HepG2 (cell line): ENCODE measurements around the gene HDAC3. TPM values are rescaled to one million over a fixed set of nuclear protein-coding genes. Genes with fewer than 3 reads are reported as not detected.

ENCODE experiments used
- ARHGAP35 ChIP-seq: sonication (generic); formaldehyde crosslinking; IDR thresholded peaks from 2 replicates; pipeline ENCODE4 v1.9.0; 2022; ENCODE audit warnings: mild to moderate bottlenecking, inconsistent platforms, moderate library complexity, missing genetic modification reagents, borderline replicate concordance
- BRCA1 ChIP-seq: sonication (generic); formaldehyde crosslinking; IDR thresholded peaks from 2 replicates; pipeline ENCODE4 v1.4.0; 2020; ENCODE audit warnings: missing genetic modification reagents
- EHMT2 ChIP-seq: fragments of 200-600 bp; sonication (generic); IDR thresholded peaks from 2 replicates; pipeline ENCODE4 v1.7.0; 2017; ENCODE audit warnings: antibody characterized with exemption, low read depth, low read length, borderline replicate concordance
- HNF4A ChIP-seq: sonication (generic); formaldehyde crosslinking; IDR thresholded peaks from 2 replicates; pipeline ENCODE4 v1.4.0; 2020; ENCODE audit warnings: missing genetic modification reagents
- NCOA5 ChIP-seq: sonication (generic); formaldehyde crosslinking; IDR thresholded peaks from 2 replicates; pipeline ENCODE4 v1.4.0; 2020; ENCODE audit warnings: missing genetic modification reagents
- NFATC3 ChIP-seq: sonication (generic); formaldehyde crosslinking; IDR thresholded peaks from 2 replicates; pipeline ENCODE4 v1.5.1; 2020; ENCODE audit warnings: mild to moderate bottlenecking, missing genetic modification reagents
- NFKB2 ChIP-seq: sonication (generic); formaldehyde crosslinking; IDR thresholded peaks from 2 replicates; pipeline ENCODE4 v1.4.0; 2020; ENCODE audit warnings: missing genetic modification reagents, borderline replicate concordance
- PAX8 ChIP-seq: sonication (generic); formaldehyde crosslinking; IDR thresholded peaks from 2 replicates; pipeline ENCODE4 v1.8.0; 2022; ENCODE audit warnings: mild to moderate bottlenecking, missing genetic modification reagents, borderline replicate concordance
- PHF21A ChIP-seq: sonication (generic); formaldehyde crosslinking; IDR thresholded peaks from 2 replicates; pipeline ENCODE4 v1.5.0; 2020; ENCODE audit warnings: mild to moderate bottlenecking, missing genetic modification reagents
- RFX5 ChIP-seq: IDR thresholded peaks from 2 replicates; pipeline ENCODE4 v1.6.1; 2011; ENCODE audit warnings: low read depth, low read length, improper control_type of control experiment
- SMAD1 ChIP-seq: sonication (generic); formaldehyde crosslinking; IDR thresholded peaks from 2 replicates; pipeline ENCODE4 v1.4.0; 2020; ENCODE audit warnings: missing genetic modification reagents, low read depth, mild to moderate bottlenecking, borderline replicate concordance
- SMC3 ChIP-seq: IDR thresholded peaks from 2 replicates; pipeline ENCODE4 v1.6.1; 2011; ENCODE audit warnings: low read length, improper control_type of control experiment
- SYNCRIP ChIP-seq: fragments of 200-400 bp; formaldehyde crosslinking; IDR thresholded peaks from 2 replicates; pipeline ENCODE4 v1.6.1; 2018; ENCODE audit warnings: mild to moderate bottlenecking, low read depth, low read length; ENCODE audit not compliant: insufficient read depth
- ZNF264 ChIP-seq: sonication (generic); formaldehyde crosslinking; IDR thresholded peaks from 2 replicates; pipeline ENCODE4 v1.4.0; 2020; ENCODE audit warnings: missing genetic modification reagents
- ZNF44 ChIP-seq: sonication (generic); formaldehyde crosslinking; IDR thresholded peaks from 2 replicates; pipeline ENCODE4 v1.5.1; 2020; ENCODE audit warnings: mild to moderate bottlenecking, missing genetic modification reagents
- ZNF644 ChIP-seq: IDR thresholded peaks from 2 replicates; pipeline ENCODE4 v1.6.1; 2016; ENCODE audit warnings: low read depth
- ZNF788 ChIP-seq: sonication (generic); formaldehyde crosslinking; IDR thresholded peaks from 2 replicates; pipeline ENCODE4 v1.5.0; 2020; ENCODE audit warnings: mild to moderate bottlenecking, missing genetic modification reagents, borderline replicate concordance
- polyA plus RNA-seq, 8 experiments: library from polyadenylated mRNA; depleted of rRNA in 3 of 8; stranded (reverse) in 7 of 8; unstranded in 1 of 8; fragments of >200 nt; fragmentation: Illumina TruSeq in 4 of 8; extraction: Trizol in 4 of 8; gene quantifications; 2 replicates each; pipeline versions ENCODE4 v1.2.1 to v1.2.3, GENCODE V29; 2011 to 2016; ENCODE audit warnings: low read depth in 4 of 8, missing spikeins in 1 of 8, mixed read lengths in 1 of 8; ENCODE audit not compliant: insufficient read depth in 1 of 8
- total RNA-seq, 5 experiments: library from RNA; depleted of rRNA; stranded (reverse); fragments of >200 nt; fragmentation: Illumina TruSeq; extraction: Trizol; gene quantifications; 2 replicates each; pipeline ENCODE4 v1.2.3, GENCODE V29; 2016; ENCODE audit warnings: low read depth in 1 of 5
- TF ChIP-seq, protein P1 (sequence below), 2 experiments: sonication (generic) in 1 of 2; formaldehyde crosslinking in 1 of 2; IDR thresholded peaks; 2 replicates each; pipeline versions ENCODE4 v1.5.1 to v1.6.1; 2011 to 2020; ENCODE audit warnings: borderline replicate concordance in 1 of 2, low read depth in 1 of 2, low read length in 1 of 2, mild to moderate bottlenecking in 1 of 2, missing genetic modification reagents in 1 of 2, moderate library complexity in 1 of 2
- TF ChIP-seq, protein P2 (sequence below): sonication (generic); formaldehyde crosslinking; IDR thresholded peaks from 2 replicates; pipeline ENCODE4 v1.4.0; 2020; ENCODE audit warnings: missing genetic modification reagents
- TF ChIP-seq, protein P3 (sequence below): sonication (generic); formaldehyde crosslinking; IDR thresholded peaks from 2 replicates; pipeline ENCODE4 v1.5.0; 2020; ENCODE audit warnings: mild to moderate bottlenecking, missing genetic modification reagents, borderline replicate concordance
- TF ChIP-seq, protein P4 (sequence below): sonication (generic); formaldehyde crosslinking; IDR thresholded peaks from 2 replicates; pipeline ENCODE4 v1.5.0; 2020; ENCODE audit warnings: mild to moderate bottlenecking, missing genetic modification reagents

HDAC3 gene
- total and polyA plus RNA-seq, 2 of the 13 experiments (the other 11 are each of a cell fraction or from before 2014, with no cell fraction given), result 84.0 to 94.1 TPM

DNA sequence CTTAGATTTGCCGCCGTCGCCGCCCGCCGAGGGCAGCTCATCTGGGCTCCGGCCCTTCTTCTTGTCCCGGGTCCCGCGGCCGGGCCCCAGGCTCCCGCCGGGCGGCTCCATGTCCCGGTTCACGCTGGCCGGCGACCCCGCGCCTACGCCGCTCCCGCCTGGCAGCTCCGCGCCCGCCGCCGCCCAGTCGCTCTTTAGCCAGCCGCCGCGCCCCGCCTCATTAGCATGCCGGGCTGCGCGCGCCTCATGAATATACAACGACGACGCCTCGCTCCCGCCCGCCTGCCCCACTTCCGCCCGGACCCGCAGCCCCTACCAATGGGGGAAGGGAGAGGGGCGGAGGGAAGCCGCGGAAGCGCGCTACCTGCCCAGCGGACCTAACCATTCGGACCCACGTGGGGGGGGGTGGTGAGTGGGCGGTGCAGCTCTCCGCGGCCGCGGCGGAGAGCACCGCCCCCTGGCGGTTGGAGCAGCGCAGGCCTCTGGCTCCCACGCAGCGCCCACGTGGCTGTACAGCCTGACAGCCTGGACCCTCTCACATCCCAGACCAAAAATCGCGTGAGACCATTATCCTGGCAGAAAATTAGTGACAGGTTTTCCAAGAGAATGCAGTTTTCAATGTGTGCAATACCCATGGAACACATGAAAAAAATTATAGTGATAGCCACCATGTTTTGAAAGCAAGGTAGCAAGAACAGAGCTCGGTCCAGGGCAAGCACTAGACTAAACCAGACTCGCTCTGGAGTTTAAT is 17.7 kb downstream of the HDAC3 start, which contains the start of gene DIAPH1 (continued):
- TF ChIP-seq, protein P1, sequence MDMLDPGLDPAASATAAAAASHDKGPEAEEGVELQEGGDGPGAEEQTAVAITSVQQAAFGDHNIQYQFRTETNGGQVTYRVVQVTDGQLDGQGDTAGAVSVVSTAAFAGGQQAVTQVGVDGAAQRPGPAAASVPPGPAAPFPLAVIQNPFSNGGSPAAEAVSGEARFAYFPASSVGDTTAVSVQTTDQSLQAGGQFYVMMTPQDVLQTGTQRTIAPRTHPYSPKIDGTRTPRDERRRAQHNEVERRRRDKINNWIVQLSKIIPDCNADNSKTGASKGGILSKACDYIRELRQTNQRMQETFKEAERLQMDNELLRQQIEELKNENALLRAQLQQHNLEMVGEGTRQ (IDR thresholded peaks at IDR 0.05; ENCODE audit: low read depth, low read length), result peak; percentile 59
- TF ChIP-seq, protein P1 (CRISPR knock-in tag; IDR thresholded peaks at IDR 0.05; ENCODE audit: borderline replicate concordance), result peak; percentile 76
- TF ChIP-seq EHMT2 (no peak), PAX8 (CRISPR knock-in tag) (no peak), SMC3 (peak; percentile 73; the same call in 1 of the 2 replicates), SYNCRIP (no peak), ARHGAP35 (peak; percentile 79; the same call in 1 of the 2 replicates), ZNF644 (CRISPR knock-in tag) (no peak), ZNF264 (CRISPR knock-in tag) (no peak; the same call in 1 of the 2 replicates), RFX5 (no peak), NFATC3 (CRISPR knock-in tag) (0 out of 2 replicates have a peak, but pooled peaks have one; percentile 63), PHF21A (CRISPR knock-in tag) (peak; percentile 82), ZNF788 (peak; percentile 93; the same call in 1 of the 2 replicates), NCOA5 (CRISPR knock-in tag) (no peak), BRCA1 (CRISPR knock-in tag) (no peak), NFKB2 (CRISPR knock-in tag) (no peak; the same call in 1 of the 2 replicates), HNF4A (CRISPR knock-in tag) (peak; percentile 39; the same call in 1 of the 2 replicates), SMAD1 (CRISPR knock-in tag) (peak; percentile 96; the same call in 1 of the 2 replicates), ZNF44 (no peak)
- TF ChIP-seq, protein P2, sequence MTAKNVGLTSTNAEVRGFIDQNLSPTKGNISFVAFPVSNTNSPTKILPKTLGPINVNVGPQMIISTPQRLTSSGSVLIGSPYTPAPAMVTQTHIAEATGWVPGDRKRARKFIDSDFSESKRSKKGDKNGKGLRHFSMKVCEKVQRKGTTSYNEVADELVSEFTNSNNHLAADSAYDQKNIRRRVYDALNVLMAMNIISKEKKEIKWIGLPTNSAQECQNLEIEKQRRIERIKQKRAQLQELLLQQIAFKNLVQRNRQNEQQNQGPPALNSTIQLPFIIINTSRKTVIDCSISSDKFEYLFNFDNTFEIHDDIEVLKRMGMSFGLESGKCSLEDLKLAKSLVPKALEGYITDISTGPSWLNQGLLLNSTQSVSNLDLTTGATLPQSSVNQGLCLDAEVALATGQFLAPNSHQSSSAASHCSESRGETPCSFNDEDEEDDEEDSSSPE (CRISPR knock-in tag), result peak; percentile 89
- TF ChIP-seq, protein P3, sequence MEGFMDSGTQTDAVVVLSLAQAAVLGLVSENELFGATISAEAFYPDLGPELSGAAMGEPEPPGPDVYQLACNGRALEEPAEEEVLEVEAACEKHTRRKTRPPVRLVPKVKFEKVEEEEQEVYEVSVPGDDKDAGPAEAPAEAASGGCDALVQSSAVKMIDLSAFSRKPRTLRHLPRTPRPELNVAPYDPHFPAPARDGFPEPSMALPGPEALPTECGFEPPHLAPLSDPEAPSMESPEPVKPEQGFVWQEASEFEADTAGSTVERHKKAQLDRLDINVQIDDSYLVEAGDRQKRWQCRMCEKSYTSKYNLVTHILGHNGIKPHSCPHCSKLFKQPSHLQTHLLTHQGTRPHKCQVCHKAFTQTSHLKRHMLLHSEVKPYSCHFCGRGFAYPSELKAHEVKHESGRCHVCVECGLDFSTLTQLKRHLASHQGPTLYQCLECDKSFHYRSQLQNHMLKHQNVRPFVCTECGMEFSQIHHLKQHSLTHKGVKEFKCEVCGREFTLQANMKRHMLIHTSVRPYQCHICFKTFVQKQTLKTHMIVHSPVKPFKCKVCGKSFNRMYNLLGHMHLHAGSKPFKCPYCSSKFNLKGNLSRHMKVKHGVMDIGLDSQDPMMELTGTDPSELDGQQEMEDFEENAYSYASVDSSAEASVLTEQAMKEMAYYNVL (CRISPR knock-in tag), result peak; percentile 80; the same call in 1 of the 2 replicates
- TF ChIP-seq, protein P4, sequence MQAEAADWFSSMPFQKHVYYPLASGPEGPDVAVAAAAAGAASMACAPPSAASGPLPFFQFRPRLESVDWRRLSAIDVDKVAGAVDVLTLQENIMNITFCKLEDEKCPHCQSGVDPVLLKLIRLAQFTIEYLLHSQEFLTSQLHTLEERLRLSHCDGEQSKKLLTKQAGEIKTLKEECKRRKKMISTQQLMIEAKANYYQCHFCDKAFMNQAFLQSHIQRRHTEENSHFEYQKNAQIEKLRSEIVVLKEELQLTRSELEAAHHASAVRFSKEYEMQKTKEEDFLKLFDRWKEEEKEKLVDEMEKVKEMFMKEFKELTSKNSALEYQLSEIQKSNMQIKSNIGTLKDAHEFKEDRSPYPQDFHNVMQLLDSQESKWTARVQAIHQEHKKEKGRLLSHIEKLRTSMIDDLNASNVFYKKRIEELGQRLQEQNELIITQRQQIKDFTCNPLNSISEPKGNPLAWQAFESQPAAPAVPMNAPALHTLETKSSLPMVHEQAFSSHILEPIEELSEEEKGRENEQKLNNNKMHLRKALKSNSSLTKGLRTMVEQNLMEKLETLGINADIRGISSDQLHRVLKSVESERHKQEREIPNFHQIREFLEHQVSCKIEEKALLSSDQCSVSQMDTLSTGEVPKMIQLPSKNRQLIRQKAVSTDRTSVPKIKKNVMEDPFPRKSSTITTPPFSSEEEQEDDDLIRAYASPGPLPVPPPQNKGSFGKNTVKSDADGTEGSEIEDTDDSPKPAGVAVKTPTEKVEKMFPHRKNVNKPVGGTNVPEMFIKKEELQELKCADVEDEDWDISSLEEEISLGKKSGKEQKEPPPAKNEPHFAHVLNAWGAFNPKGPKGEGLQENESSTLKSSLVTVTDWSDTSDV (CRISPR knock-in tag), result no peak
